Astrocyte of the hippocampus (primary cell): ENCODE results near the gene ATAD2B.
A peak's percentile ranks its signal among the peaks of the same experiment; 100 is the strongest.
"Not testable (repeated sequence)": the region's sequence is repeated elsewhere in the genome, so short reads cannot be mapped to it uniquely, and the experiment has no call there.

Source experiments
- DNase-seq: peaks from one replicate; pipeline ENCODE4 v3.0.0; 2011; ENCODE audit warnings: low read depth, low spot score

Gene ATAD2B

GRCh38 chr2:23746141-23746863 lies 180.6 kb downstream of the ATAD2B start:
- no peak for DNase-seq

GRCh38 chr2:23745726-23746105 lies 181.2 kb downstream of the ATAD2B start:
- peak; percentile 9 for DNase-seq

- no peak for DNase-seq
These were observed 181.7 kb downstream of the ATAD2B start for GRCh38 chr2:23745068-23745725.

GRCh38 chr2:23736783-23737182 lies 190.1 kb downstream of the ATAD2B start:
- not testable (repeated sequence) for DNase-seq

GRCh38 chr2:23734416-23734815 lies 192.5 kb downstream of the ATAD2B start:
- no peak for DNase-seq

- DNase-seq = not testable (repeated sequence)
These were observed 203.9 kb downstream of the ATAD2B start for GRCh38 chr2:23723029-23723428.

- no peak for DNase-seq
These were observed 204.7 kb downstream of the ATAD2B start for GRCh38 chr2:23722255-23722654.

- DNase-seq = no peak
These were observed 205.5 kb downstream of the ATAD2B start for GRCh38 chr2:23721454-23721826.

- no peak for DNase-seq
These were observed 206.0 kb downstream of the ATAD2B start for GRCh38 chr2:23720705-23721453.

GRCh38 chr2:23719716-23720115 lies 207.2 kb downstream of the ATAD2B start:
- DNase-seq = no peak

GRCh38 chr2:23718931-23719700 lies 207.8 kb downstream of the ATAD2B start:
- DNase-seq = no peak

GRCh38 chr2:23713351-23713750 lies 213.6 kb downstream of the ATAD2B start:
- no peak for DNase-seq

- no peak for DNase-seq
These were observed 214.2 kb downstream of the ATAD2B start for GRCh38 chr2:23712756-23713151.

GRCh38 chr2:23711979-23712755 lies 214.8 kb downstream of the ATAD2B start:
- peak; percentile 88 for DNase-seq

- DNase-seq = no peak
These were observed 217.6 kb downstream of the ATAD2B start for GRCh38 chr2:23709311-23709710.

- no peak for DNase-seq
These were observed 218.2 kb downstream of the ATAD2B start for GRCh38 chr2:23708771-23709170.

GRCh38 chr2:23707096-23707495 lies 219.8 kb downstream of the ATAD2B start:
- DNase-seq = no peak

GRCh38 chr2:23706613-23707078 lies 220.3 kb downstream of the ATAD2B start:
- DNase-seq = no peak

GRCh38 chr2:23705771-23706612 lies 220.9 kb downstream of the ATAD2B start:
- DNase-seq = no peak
